Endothelial cell (in vitro differentiated cells): Measurements from ENCODE around the gene PCDHGB2. TPM values are rescaled to one million over a fixed set of nuclear protein-coding genes. Genes with fewer than 3 reads are reported as not detected.
"Not testable (repeated sequence)": the region's sequence is repeated elsewhere in the genome, so short reads cannot be mapped to it uniquely, and the experiment has no call there.

Experiments used
- DNase-seq: peaks from one replicate; pipeline ENCODE4 v3.0.0; 2021; ENCODE audit warnings: low spot score
- H3K27ac Mint-ChIP-seq: one replicate; pipeline ENCODE4 v1.8.0; 2021; ENCODE audit warnings: mixed read lengths, inconsistent platforms; ENCODE audit not compliant: unreplicated experiment
- H3K27me3 Mint-ChIP-seq: one replicate; pipeline ENCODE4 v1.8.0; 2021; ENCODE audit warnings: mild to moderate bottlenecking, moderate library complexity, mixed read lengths, inconsistent platforms; ENCODE audit not compliant: unreplicated experiment
- H3K36me3 Mint-ChIP-seq: one replicate; pipeline ENCODE4 v1.8.0; 2021; ENCODE audit warnings: mild to moderate bottlenecking, low read depth, mixed read lengths, inconsistent platforms; ENCODE audit not compliant: unreplicated experiment
- H3K4me1 Mint-ChIP-seq: one replicate; pipeline ENCODE4 v1.8.0; 2021; ENCODE audit warnings: mild to moderate bottlenecking, mixed read lengths, inconsistent platforms; ENCODE audit not compliant: unreplicated experiment
- H3K4me3 Mint-ChIP-seq: one replicate; pipeline ENCODE4 v1.8.0; 2021; ENCODE audit warnings: mild to moderate bottlenecking, mixed read lengths, inconsistent platforms; ENCODE audit not compliant: unreplicated experiment
- H3K9me3 Mint-ChIP-seq: one replicate; pipeline ENCODE4 v1.8.0; 2021; ENCODE audit warnings: mixed read lengths, inconsistent platforms; ENCODE audit not compliant: unreplicated experiment
- total RNA-seq: library from RNA; stranded (reverse); fragmentation: NEBNext Ultra II Directional; extraction: Animal tissue kit (Norgen Biotek cat#: 25700); gene quantifications from one replicate; pipeline ENCODE4 v1.2.1, GENCODE V29; 2021; ENCODE audit not compliant: unreplicated experiment
- TF ChIP-seq, protein P1 (sequence below): fragments of 200-600 bp; sonication (generic); IDR thresholded peaks from one replicate; pipeline ENCODE4 v1.5.0; 2021; ENCODE audit warnings: antibody characterized with exemption; ENCODE audit not compliant: unreplicated experiment

PCDHGB2 gene
- total RNA-seq, 1 donor from 2014 or later = 11.1 TPM

GRCh38 chr5:141388661-141389060 lies 28.9 kb downstream of the PCDHGB2 start:
- no peak for DNase-seq
- H3K4me1 Mint-ChIP-seq = peaks cover 3% of the 10 kb centered on the region
- H3K27ac Mint-ChIP-seq = no peak overlapping the region
- TF ChIP-seq, protein P1, sequence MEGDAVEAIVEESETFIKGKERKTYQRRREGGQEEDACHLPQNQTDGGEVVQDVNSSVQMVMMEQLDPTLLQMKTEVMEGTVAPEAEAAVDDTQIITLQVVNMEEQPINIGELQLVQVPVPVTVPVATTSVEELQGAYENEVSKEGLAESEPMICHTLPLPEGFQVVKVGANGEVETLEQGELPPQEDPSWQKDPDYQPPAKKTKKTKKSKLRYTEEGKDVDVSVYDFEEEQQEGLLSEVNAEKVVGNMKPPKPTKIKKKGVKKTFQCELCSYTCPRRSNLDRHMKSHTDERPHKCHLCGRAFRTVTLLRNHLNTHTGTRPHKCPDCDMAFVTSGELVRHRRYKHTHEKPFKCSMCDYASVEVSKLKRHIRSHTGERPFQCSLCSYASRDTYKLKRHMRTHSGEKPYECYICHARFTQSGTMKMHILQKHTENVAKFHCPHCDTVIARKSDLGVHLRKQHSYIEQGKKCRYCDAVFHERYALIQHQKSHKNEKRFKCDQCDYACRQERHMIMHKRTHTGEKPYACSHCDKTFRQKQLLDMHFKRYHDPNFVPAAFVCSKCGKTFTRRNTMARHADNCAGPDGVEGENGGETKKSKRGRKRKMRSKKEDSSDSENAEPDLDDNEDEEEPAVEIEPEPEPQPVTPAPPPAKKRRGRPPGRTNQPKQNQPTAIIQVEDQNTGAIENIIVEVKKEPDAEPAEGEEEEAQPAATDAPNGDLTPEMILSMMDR = no peak
- peak overlapping the region; percentile 81 for H3K4me3 Mint-ChIP-seq
- peaks cover 73% of the 10 kb centered on the region for H3K36me3 Mint-ChIP-seq
- H3K9me3 Mint-ChIP-seq = peaks cover 41% of the 10 kb centered on the region
- peaks cover 8% of the 10 kb centered on the region for H3K27me3 Mint-ChIP-seq

GRCh38 chr5:141389153-141390042 lies 29.6 kb downstream of the PCDHGB2 start:
- TF ChIP-seq, protein P1 = no peak
- H3K27ac Mint-ChIP-seq = no peak overlapping the region
- H3K4me1 Mint-ChIP-seq = peaks cover 3% of the 10 kb centered on the region
- H3K36me3 Mint-ChIP-seq = peaks cover 73% of the 10 kb centered on the region
- peaks cover 43% of the 10 kb centered on the region for H3K9me3 Mint-ChIP-seq
- DNase-seq = no peak
- peak overlapping the region; percentile 81 for H3K4me3 Mint-ChIP-seq
- peaks cover 8% of the 10 kb centered on the region for H3K27me3 Mint-ChIP-seq

- peaks cover 3% of the 10 kb centered on the region for H3K4me1 Mint-ChIP-seq
- TF ChIP-seq, protein P1 = no peak
- peak within 1 kb of the TSS; percentile 56 for H3K4me3 Mint-ChIP-seq
- peaks cover 69% of the 10 kb centered on the region for H3K36me3 Mint-ChIP-seq
- no peak for DNase-seq
- peaks cover 4% of the 10 kb centered on the region for H3K27me3 Mint-ChIP-seq
- H3K9me3 Mint-ChIP-seq = peaks cover 37% of the 10 kb centered on the region
- no peak within 1 kb of the TSS for H3K27ac Mint-ChIP-seq
These were observed 32.8 kb downstream of the PCDHGB2 start, which contains the start of gene PCDHGA8 for GRCh38 chr5:141392429-141393198. TSS of gene PCDHGA8 (plus strand) at chr5:141392633. CDS start at chr5:141392814, 181 bp downstream.

DNA sequence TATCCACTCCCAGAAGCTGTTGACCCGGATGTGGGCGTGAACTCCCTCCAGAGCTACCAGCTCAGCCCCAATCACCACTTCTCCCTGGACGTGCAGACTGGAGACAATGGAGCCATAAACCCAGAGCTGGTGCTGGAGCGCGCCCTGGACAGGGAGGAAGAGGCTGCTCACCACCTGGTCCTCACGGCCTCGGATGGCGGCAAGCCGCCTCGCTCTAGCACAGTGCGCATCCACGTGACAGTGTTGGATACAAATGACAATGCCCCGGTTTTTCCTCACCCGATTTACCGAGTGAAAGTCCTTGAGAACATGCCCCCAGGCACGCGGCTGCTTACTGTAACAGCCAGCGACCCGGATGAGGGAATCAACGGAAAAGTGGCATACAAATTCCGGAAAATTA lies 33.5 kb downstream of the PCDHGB2 start:
- TF ChIP-seq, protein P1 = no peak
- Mint-ChIP-seq H3K36me3 (peaks cover 66% of the 10 kb centered on the region), H3K4me1 (peaks cover 3% of the 10 kb centered on the region), H3K4me3 (peak overlapping the region; percentile 56), H3K27me3 (peaks cover 4% of the 10 kb centered on the region), H3K9me3 (peaks cover 36% of the 10 kb centered on the region), H3K27ac (no peak overlapping the region)
- DNase-seq = no peak

DNA sequence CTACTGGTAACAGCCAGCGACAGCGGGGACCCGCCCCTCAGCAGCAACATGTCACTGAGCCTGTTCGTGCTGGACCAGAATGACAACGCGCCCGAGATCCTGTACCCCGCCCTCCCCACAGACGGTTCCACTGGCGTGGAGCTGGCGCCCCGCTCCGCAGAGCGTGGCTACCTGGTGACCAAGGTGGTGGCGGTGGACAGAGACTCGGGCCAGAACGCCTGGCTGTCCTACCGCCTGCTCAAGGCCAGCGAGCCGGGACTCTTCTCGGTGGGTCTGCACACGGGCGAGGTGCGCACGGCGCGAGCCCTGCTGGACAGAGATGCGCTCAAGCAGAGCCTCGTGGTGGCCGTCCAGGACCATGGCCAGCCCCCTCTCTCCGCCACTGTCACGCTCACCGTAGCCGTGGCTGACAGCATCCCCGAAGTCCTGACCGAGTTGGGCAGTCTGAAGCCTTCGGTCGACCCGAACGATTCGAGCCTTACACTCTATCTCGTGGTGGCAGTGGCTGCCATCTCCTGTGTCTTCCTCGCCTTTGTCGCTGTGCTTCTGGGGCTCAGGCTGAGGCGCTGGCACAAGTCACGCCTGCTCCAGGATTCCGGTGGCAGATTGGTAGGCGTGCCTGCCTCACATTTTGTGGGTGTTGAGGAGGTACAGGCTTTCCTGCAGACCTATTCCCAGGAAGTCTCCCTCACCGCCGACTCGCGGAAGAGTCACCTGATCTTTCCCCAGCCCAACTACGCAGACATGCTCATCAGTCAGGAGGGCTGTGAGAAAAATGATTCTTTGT lies 34.8 kb downstream of the PCDHGB2 start:
- Mint-ChIP-seq H3K9me3 (peaks cover 35% of the 10 kb centered on the region), H3K36me3 (peaks cover 63% of the 10 kb centered on the region), H3K4me3 (peak overlapping the region; percentile 56)
- H3K4me1 Mint-ChIP-seq, DNase-seq, H3K27ac Mint-ChIP-seq, H3K27me3 Mint-ChIP-seq: not testable (repeated sequence)

DNA sequence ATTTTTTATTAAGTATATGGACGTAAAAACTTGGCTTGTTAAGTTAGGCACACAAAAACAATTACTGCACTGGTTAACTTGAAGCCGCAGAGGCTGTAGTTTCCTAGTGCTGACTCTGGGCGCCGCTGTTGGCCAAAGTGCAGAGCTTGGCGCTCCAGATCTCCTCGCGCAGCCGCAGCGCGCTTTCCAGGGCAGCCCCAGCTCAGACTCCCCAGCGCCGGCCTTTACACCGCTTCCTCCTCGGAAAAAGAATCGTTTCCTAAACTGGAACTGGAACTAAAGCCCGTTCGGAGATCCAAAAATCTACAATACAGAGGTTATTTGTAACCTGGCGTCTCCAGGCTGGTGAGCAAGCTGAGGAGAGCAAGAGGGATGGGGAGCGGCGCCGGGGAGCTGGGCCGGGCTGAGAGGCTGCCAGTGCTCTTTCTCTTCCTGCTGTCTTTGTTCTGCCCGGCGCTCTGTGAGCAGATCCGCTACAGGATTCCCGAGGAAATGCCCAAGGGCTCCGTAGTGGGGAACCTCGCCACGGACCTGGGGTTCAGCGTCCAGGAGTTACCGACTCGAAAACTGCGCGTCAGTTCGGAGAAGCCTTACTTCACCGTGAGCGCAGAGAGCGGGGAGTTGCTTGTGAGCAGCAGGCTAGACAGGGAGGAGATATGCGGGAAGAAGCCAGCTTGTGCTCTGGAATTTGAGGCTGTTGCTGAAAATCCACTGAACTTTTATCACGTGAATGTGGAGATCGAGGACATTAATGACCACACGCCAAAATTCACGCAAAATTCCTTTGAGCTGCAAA lies 38.2 kb downstream of the PCDHGB2 start, which contains the start of gene PCDHGB5:
TSS of gene PCDHGB5 (plus strand) at position 192 of the 796 bp plus-strand sequence. CDS start at position 373, 181 bp downstream.
- Mint-ChIP-seq H3K4me3 (peak within 1 kb of the TSS; percentile 77), H3K36me3 (peaks cover 51% of the 10 kb centered on the region), H3K9me3 (peaks cover 36% of the 10 kb centered on the region)
- DNase-seq, H3K27ac Mint-ChIP-seq, H3K27me3 Mint-ChIP-seq, H3K4me1 Mint-ChIP-seq: not testable (repeated sequence)
